ENCODE results near the gene PLEKHA5. TPM values are rescaled to one million over a fixed set of nuclear protein-coding genes. Genes with fewer than 3 reads are reported as not detected.

Gene PLEKHA5
- total RNA-seq, 1 donor from 2014 or later, result 52.6 TPM

- intact Hi-C loops (cut with DNase I), result no loop called here
- ATAC-seq (no peak), DNase-seq (ENCODE audit: missing footprints) (no peak)
These were observed 110.2 kb downstream of the PLEKHA5 start for GRCh38 chr12:19239616-19240234.

- intact Hi-C loops (cut with DNase I), result no loop called here
These were observed 113.0 kb downstream of the PLEKHA5 start for GRCh38 chr12:19242581-19242980.

GRCh38 chr12:19243551-19243950, 114.0 kb downstream of the PLEKHA5 start:
- intact Hi-C loops (cut with DNase I), result no loop called here
- DNase-seq (ENCODE audit: missing footprints) (no peak), ATAC-seq (no peak)

More at GRCh38 chr12:19242581-19242980, 113.0 kb downstream of the PLEKHA5 start:
- ATAC-seq (no peak), DNase-seq (ENCODE audit: missing footprints) (no peak)

- ATAC-seq, result peak; percentile 46
- intact Hi-C loops (cut with DNase I), result no loop called here
- DNase-seq (ENCODE audit: missing footprints), result no peak
These were observed 114.8 kb downstream of the PLEKHA5 start for GRCh38 chr12:19244312-19244711.

- intact Hi-C loops (cut with DNase I), result no loop called here
These were observed 115.6 kb downstream of the PLEKHA5 start for GRCh38 chr12:19245106-19245505.

GRCh38 chr12:19245666-19246065, 116.1 kb downstream of the PLEKHA5 start:
- ATAC-seq (no peak), DNase-seq (ENCODE audit: missing footprints) (no peak)
- intact Hi-C loops (cut with DNase I), result no loop called here

More at GRCh38 chr12:19245106-19245505, 115.6 kb downstream of the PLEKHA5 start:
- DNase-seq (ENCODE audit: missing footprints), result no peak
- no peak for ATAC-seq

- no peak for ATAC-seq
- no peak for DNase-seq (ENCODE audit: missing footprints)
- intact Hi-C loops (cut with DNase I), result no loop called here
These were observed 117.4 kb downstream of the PLEKHA5 start for GRCh38 chr12:19246933-19247332.

GRCh38 chr12:19248929-19249602, 119.5 kb downstream of the PLEKHA5 start:
- intact Hi-C loops (cut with DNase I), result no loop called here
- ATAC-seq (no peak), DNase-seq (ENCODE audit: missing footprints) (no peak)

GRCh38 chr12:19251481-19252132, 122.1 kb downstream of the PLEKHA5 start:
- no peak for ATAC-seq
- intact Hi-C loops (cut with DNase I), result no loop called here

GRCh38 chr12:19260135-19260534, 130.6 kb downstream of the PLEKHA5 start:
- intact Hi-C loops (cut with DNase I), result no loop called here
- DNase-seq (ENCODE audit: missing footprints) (no peak), ATAC-seq (no peak)

More at GRCh38 chr12:19251481-19252132, 122.1 kb downstream of the PLEKHA5 start:
- no peak for DNase-seq (ENCODE audit: missing footprints)

- intact Hi-C loops (cut with DNase I), result no loop called here
- no peak for ATAC-seq
- no peak for DNase-seq (ENCODE audit: missing footprints)
These were observed 132.2 kb downstream of the PLEKHA5 start for GRCh38 chr12:19261773-19262172.

- intact Hi-C loops (cut with DNase I), result no loop called here
- DNase-seq (ENCODE audit: missing footprints) (no peak), ATAC-seq (no peak)
These were observed 134.1 kb downstream of the PLEKHA5 start for GRCh38 chr12:19263672-19264071.

- intact Hi-C loops (cut with DNase I), result no loop called here
- DNase-seq (ENCODE audit: missing footprints) (peak; percentile 81), ATAC-seq (peak; percentile 80)
These were observed 144.2 kb downstream of the PLEKHA5 start for GRCh38 chr12:19273482-19274330.

GRCh38 chr12:19276767-19277166, 147.2 kb downstream of the PLEKHA5 start:
- intact Hi-C loops (cut with DNase I), result no loop called here
- DNase-seq (ENCODE audit: missing footprints) (no peak), ATAC-seq (no peak)

- ATAC-seq (no peak), DNase-seq (ENCODE audit: missing footprints) (no peak)
- intact Hi-C loops (cut with DNase I), result no loop called here
These were observed 148.2 kb downstream of the PLEKHA5 start for GRCh38 chr12:19277711-19278110.

GRCh38 chr12:19278407-19278806, 148.9 kb downstream of the PLEKHA5 start:
- DNase-seq (ENCODE audit: missing footprints) (no peak), ATAC-seq (no peak)
- intact Hi-C loops (cut with DNase I), result no loop called here

- ATAC-seq (no peak), DNase-seq (ENCODE audit: missing footprints) (no peak)
- intact Hi-C loops (cut with DNase I), result loop anchor here (10.0 kb wide), 2 partner anchors 417 to 857 kb away; no protein-coding TSS in a partner anchor
These were observed 152.7 kb downstream of the PLEKHA5 start for GRCh38 chr12:19282133-19282699.

GRCh38 chr12:19284658-19285057, 155.1 kb downstream of the PLEKHA5 start:
- ATAC-seq (no peak), DNase-seq (ENCODE audit: missing footprints) (no peak)
- intact Hi-C loops (cut with DNase I), result loop anchor here (10.0 kb wide), 2 partner anchors 420 to 860 kb away; no protein-coding TSS in a partner anchor

Measured in Right ventricle myocardium inferior (tissue), 1 donor.